Inferior parietal cortex (tissue), 1 donor: ENCODE results near the gene ALDOA.
"Not testable (repeated sequence)": the region's sequence is repeated elsewhere in the genome, so short reads cannot be mapped to it uniquely, and the experiment has no call there.

ENCODE experiments used
- DNase-seq: peaks from one replicate; pipeline ENCODE4 v3.0.0-alpha.2; 2016; ENCODE audit errors: extremely low spot score

The ALDOA gene

DNA sequence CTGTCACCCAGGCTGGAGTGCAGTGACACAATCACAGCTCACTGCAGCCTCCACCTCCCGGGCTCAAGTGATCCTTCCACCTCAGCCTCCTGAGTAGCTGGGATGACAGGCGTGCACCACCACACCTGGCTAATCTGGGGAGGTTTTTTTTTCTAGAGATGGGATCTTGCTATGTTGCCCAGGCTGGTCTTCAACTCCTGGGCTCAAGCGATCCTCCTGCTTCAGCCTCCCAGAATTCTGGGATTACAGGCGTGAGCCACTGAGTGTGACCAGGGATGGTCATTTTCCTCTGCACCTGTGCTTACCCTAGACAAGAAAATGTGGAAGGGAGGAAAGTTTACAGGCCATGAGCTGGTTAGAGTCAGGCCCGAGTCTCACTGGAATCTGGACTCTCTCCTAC lies 24.9 kb upstream of the ALDOA start:
- DNase-seq: not testable (repeated sequence)

DNA sequence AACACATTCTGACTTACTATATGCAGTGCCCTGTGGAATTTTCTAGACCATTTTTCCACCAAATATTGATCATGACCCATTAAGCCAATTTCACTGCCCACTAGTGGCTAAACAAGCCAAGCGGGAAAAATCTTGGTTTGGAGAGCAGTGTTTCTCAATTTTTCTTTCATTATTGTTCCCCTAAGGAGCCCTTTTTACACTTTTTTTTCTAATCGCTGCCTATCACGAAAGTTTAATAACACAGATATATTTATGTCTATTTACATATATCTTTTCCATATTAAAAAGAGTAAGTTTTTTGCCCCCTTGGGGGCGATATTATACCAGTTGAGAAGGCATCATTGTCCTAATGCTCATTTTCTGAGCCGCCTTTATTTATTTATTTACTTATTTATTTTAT lies 23.7 kb upstream of the ALDOA start:
- peak; percentile 35 for DNase-seq

DNA sequence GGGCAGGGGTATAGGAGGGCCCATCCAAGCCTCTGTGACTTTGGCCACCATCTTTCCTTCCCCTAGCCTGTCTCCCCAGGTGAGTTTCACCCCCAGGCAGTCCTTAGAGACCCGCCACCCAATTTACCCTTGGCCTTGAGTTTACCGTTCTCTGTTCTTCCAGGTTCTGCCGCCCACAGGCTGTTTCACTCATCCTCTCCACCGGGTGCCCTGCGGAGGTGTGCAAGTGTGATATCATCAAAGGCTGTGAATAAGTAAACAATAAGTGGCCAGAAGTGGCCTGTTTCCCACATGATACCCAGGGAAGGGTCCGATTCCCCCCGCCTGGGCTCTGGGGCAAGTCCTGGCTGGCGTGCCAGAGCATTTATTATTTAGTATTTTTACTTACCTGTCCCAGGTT lies 19.4 kb upstream of the ALDOA start:
- DNase-seq: no peak

DNA sequence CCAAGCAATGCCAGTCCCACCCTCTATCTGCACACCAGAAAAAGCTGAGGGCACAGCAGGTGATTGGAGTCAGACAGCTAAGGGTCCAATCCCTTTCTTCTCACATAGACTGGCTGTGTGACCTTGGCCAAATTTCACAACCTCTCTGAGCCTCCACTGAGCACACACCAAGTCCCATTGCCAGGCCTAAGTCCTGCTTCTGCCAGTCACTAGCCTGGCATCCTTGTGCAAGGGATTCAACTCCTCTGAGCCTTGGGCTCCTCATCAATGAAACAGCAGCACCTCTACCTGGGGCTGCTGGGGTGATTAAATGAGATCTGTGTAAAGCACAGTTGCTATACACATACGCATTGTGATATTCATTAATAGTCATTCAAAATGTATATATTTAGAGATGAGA lies 19.0 kb upstream of the ALDOA start:
- no peak for DNase-seq

DNA sequence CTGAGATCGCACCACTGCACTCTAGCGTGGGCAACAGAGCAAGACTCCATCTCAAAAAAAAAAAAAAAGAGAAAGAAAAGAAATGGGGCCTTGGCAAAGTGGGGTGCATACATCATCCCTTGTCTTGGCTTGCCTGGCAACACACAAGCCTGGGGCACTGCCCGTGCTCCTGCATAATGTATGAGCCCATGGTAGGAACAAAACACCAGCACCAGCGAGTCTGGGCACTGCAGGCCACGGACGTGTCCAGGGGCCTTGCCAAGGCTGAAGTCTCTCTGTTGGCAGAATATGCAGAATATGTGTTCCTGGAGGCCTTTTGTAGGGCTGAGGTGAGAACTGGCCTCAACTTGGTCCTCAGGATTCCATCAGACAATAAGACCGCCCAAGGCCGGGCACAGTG lies 15.7 kb upstream of the ALDOA start:
- DNase-seq: no peak

DNA sequence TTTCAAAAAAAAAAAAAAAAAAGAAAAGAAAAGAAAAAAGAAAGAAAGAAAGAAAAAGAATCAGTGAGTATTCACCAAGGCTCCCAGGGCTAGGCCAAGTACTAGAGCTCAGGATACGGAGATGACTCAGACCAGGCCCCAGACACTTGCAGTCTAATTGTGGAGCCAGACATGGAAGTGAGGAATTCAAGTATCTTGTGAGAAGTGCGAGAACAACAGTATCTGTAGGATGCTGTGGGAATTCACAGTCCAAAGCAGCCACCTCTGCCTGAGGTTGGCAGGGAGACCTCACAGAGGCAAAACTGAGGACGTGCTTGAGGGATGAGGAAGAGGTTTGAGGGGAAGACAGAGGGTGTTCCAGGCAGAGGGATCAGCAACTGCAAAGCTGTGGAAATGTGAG lies 14.0 kb upstream of the ALDOA start:
- no peak for DNase-seq

DNA sequence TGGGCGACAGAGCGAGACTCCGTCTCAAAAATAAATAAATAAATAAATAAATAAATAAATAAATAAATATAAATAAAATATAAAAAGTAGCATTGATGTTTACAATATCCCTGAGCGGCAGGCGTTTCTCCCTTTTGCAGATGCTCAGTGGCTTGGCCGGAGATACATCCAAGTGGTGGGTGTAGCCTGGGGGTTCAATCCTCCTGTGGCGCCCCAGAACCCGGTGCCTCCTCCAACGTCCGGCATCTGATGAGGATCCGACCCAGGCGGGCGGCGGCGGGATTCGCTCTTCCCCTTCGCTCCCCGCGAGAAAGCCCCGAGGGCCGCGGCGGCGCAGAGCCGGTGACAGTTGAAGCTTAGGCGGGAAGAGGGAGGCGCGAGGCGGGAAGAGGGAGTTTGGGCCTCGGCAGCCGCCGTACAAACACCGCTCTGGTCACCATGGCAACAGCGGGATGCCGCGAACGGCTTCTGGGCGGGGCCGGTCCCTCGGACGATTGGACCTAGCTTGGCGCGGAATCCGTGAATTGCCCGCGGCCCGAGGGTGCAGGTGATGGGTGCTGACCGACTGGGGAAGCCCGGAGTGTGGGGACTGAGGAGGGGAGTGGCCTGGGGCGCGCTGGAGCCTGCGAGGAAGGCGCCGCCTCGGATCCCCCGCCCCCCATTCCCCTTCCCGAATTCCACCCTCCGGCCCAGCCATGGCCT lies 12.7 kb upstream of the ALDOA start:
- DNase-seq: peak; percentile 87

DNA sequence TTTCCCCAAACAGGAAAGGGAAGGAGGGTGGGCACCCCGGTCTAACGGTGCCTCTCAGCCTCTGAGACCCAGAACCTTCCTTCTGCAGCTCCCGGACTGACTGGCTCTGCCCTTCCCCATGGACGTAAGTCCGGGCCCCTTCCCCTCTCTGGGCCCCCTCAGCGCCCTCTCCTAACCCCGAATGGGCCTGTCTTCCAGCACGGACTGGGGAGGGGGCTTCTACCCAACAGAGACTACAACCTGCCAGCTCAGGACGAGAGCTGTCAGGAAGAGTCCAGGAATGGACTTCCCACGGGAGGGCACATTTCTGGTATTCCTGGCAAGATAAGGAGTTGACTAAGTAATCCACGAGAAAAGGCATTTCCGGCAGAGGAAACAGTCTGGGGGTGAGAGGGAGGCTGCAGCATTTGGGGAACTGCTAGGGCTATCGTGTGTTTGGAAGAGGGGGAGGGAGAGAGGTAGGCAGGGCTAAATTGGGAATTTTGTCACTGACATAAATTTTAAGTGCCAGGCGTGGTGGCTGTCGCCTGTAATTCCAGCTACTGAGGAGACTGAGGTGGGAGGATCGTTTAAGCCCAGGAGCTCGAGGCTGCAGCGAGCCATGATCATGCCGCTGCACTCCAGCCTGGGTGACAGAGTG lies 12.1 kb upstream of the ALDOA start:
- no peak for DNase-seq

DNA sequence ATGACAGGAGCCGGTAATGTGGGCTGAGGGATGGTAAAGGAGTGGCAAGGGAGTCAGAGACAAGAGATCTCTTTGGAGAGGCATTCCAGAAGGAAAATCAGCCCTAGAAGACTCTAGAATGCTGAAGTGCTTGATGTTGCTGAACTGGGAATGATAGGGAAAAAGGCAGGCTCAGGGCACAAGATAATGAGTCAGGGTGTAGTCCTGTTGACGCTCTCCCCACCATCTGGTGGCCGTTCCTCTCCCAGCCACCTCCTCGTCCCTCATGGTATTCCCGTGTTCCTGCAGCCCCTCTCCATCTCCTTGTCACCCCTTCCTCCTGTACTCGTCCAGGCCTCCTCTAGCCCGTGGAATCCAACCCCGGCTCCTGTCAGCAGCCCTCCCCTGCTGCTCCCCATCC lies 11.1 kb upstream of the ALDOA start:
- no peak for DNase-seq

DNA sequence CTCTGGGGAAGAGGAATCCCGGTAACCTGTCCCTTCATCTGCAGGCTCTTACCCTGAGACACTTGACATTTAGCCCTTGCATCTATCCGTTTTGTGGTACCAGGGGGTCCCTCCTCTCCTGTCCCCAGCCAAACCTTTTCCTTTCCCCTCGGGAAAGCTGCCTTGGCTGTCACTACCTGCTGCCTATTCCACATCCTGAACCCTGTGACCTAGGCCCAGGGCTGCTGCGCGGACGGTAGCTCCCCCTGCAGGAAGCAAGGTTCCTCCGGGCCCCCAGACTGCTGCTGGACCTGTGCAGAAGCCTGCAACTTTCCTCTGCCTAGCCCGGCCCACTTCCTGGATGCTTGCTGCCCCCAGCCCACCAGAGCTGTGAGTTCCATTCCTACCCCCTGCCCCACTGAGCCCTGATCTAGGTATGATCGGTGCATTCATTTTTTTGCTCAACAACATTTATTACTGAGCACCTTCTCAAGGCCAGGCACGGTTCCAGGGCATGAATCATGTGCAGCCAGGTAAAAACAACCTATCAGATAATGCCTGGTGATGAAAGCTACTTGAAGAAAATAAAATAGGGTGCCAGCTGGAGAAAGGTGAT lies 10.5 kb upstream of the ALDOA start:
- DNase-seq: no peak

DNA sequence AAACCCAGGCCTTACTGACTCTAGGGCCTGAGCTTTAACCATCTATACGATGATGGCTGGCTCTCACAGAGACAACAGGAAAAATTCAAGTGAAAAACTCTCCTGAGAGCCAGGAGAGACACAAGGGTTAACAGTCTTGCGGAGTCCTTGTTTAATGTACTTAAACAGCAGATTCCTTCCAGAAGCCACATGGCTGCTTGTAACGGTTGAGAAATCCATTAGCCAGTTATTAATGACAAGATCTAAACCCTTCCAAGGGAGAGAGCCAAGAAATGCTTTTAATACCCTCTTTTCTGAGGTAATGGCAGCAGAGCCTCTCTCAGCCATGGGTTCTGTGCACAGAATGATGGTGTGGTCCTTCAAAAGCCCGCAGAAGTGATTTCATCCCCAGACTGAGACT lies 5.2 kb upstream of the ALDOA start:
- no peak for DNase-seq

DNA sequence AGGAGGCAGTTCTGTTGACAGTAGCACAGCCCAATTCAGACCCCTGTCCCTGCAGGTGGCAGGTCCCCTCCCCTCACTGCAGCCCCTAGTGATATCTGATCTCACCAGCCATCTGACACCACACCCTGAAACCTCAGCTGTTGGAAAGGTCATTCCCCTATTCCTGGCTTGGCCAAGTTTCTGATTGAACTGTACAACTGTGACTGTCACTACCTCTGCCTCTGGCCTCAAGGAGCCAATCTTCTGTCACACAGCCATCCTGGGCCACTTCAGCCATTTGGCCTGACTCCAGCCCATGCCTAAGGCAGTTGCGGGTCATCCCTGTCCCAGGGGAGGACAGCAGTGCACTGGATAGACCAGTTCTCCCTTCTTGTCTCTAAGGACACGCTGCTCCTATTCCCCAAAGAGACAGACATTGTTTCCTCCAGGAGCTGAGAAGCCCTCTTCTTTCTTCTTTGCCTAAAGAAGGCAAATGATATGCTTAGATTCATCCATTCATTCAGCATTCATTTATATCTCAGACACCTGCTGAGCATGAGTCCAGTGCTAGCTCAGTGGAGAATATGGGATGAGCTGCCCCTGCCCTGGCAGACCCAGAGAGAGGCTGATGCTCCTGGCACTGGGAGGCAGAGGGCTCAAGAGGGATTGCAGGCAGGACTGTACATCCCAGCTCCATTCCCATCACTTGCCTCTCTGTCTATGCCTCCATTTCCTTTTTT lies 4.6 kb upstream of the ALDOA start:
- DNase-seq: no peak

DNA sequence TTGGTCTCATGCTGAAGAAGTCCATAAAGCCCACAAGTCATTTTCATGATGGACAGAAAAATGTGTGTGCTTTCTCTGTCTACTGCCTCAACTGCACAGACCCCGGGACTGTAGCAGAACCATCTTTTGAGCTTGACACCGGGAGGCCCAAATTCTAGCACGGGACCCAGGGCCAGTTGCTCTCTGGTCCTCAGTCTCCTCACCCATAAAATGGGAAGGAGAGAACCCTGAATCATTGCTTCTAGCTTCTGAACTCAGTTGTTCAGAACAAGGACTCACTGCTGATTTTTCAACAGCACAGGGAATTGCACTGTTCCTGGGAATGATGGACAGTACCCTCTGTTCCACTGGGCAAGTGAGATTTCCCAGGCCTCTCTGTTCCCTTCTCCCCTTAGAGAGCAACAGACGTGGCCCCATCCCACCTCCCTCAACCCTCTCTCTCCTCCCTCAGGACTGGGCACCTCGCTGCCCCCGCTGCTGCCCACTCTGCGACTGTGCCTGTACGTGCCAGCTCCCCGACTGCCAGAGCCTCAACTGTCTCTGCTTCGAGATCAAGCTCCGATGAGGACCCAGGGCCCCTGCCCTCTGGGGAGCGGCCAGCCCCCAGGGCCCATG lies 2.2 kb upstream of the ALDOA start:
- DNase-seq: no peak

DNA sequence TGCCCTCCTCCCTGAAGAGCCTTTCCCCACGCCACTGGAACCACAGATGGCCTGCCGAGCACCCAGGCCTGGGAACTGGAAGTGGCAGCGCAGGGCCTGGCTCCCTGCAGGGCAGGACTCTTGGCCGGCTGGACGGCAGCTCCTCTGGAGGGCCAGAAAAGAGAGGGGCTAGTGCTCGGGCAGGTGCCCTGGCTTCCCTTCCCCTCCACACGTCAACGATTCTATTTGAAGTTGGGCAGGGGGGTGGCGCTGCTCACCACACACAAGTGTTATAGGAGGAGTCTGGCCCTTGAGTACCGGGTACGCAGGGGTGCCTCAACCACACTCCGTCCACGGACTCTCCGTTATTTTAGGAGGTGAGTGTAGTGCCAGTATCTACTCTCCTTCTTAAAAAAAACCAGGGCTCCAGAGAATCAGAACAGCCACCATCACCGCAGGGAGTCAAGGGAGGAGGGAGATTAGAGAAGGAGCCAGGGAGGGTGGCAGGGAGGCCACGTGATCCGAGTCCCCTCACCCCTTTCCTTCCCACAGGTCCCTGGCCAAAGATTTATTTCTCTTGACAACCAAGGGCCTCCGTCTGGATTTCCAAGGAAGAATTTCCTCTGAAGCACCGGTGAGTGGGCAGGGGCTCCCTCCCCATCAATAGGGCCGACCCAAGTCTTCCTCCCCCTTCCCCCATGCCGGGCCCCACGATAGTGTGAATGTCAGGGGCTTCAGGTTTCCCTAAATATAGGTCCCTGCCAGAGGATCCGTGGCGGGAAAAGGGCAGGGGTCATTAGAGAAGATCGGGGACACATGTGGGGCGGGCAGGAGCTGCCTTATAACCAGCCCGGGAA lies 1.4 kb upstream of the ALDOA start:
- DNase-seq: peak; percentile 75

DNA sequence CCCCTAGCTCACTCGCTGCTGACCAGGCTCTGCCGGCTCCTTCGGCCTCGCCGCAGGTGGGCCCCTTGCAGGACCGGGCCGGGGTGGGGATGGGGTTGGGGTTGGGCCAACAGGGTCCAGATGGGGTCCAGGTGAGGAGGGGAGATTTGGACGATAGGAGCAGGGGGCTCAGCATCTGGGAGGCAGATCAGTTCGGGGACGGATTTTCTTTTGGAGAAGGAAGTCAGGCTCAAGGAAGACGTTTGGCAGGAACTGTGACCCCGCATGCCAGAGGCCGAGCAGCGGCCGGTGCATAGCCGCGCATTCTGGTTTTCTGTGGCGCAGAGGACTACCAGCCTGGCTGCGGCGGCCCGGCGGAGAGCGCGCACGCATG lies 845 bp upstream of the ALDOA start:
- DNase-seq: no peak

DNA sequence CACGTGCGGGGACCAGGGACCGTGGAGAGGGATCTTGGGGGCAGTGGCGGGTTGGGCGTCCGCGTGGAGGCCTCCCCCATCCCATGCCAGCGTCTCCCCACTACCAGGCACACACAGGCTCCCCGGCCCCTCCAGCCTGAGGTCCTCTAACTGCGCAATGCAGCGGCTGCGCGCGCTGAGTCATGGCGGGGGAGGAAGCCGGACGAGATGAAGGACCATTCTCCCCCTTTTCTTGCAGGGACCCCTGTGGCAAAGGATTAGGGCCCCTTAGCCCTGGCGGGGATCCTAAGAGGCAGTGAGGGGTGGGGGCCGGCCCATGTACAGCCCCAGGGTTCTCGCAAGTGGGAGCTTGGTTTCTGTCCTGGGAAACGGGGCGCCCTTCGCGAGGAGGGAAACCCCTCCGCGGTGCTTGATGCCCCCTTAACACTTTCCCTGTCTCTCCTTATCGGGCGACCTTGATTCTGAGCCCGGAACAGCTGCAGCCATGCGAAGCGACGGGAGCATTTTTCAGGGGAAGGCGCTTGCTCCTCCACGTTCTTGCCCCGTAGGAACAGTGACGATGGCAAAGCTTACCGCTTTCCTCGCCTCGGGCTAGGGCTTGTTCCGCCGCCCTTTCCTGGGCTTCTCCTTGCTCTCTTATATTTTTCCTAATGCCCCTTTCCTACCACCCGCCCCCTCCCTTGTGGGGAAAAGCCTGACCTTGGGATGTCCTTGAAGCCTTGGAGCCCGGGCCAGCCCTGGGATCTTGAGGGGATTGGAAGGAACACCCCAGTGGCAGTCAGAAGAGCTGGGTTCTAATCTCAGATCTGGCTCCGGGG lies 592 bp downstream of the ALDOA start:
- no peak for DNase-seq

DNA sequence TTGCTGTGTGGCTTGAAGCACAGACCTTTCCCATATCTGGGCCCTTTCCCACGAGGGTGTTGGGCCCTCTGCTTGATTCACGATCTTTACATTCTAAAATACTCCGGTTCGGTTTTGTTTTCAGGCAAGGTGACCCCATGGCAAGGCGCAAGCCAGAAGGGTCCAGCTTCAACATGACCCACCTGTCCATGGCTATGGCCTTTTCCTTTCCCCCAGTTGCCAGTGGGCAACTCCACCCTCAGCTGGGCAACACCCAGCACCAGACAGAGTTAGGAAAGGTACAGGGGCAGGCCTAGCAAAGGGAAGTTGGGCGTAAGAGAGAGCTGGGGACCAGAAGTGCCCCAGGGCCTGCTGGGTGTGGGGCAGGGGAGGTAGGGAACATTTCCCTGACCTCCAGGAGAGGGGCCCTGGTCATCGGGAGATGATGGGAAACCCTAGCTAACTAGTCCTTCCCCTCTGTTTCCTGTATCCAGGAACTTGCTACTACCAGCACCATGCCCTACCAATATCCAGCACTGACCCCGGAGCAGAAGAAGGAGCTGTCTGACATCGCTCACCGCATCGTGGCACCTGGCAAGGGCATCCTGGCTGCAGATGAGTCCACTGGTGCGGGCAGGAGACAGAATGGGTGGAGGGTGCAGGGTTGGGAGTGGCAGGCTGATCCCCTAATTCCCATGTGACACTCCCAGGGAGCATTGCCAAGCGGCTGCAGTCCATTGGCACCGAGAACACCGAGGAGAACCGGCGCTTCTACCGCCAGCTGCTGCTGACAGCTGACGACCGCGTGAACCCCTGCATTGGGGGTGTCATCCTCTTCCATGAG lies 1.4 kb downstream of the ALDOA start:
- no peak for DNase-seq

DNA sequence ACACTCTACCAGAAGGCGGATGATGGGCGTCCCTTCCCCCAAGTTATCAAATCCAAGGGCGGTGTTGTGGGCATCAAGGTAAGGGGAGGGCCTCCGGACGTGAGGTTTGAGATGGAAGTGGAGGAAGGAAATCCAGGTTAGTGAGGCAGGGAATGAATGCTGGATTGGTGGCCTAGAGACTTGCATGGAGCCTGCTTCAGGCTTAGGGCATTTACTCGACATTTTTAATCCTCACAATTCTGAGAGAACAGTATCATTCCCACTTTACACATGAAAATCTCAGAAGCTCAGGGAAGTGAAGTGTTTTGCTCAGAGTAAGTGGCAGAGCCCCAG lies 2.0 kb downstream of the ALDOA start:
- DNase-seq: no peak

DNA sequence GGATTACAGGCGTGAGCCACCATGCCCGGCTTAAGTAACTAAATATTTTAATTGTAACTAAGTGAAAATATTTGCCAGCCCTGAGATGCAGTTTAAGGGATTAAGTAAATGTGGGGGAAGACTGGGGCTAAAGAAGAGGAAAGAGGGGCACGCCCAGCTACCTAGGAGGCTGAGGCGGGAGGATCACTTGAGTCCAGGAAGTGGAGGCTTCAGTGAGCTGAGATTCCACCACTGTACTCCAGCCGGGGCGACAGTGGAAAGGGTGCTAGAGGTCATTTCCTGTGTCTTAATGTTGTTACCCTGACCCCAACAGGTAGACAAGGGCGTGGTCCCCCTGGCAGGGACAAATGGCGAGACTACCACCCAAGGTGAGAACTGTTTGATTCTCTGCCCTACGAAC lies 2.8 kb downstream of the ALDOA start:
- no peak for DNase-seq
